GM12891 (cell line): ENCODE data around the gene INO80.

ENCODE experiments used
- POLR2A ChIP-seq: IDR thresholded peaks from 2 replicates; pipeline ENCODE4 v1.6.1; 2011; ENCODE audit warnings: low read depth, low read length, control low read depth
- POLR2AphosphoS5 ChIP-seq: IDR thresholded peaks from 2 replicates; pipeline ENCODE4 v1.6.1; 2011; ENCODE audit warnings: low read depth, low read length, control low read depth
- SPI1 ChIP-seq: IDR thresholded peaks from 2 replicates; pipeline ENCODE4 v1.6.1; 2011; ENCODE audit warnings: low read depth, low read length, control low read depth
- TAF1 ChIP-seq: IDR thresholded peaks from 2 replicates; pipeline ENCODE4 v1.6.1; 2011; ENCODE audit warnings: low read depth, low read length, control low read depth

GRCh38 chr15:40932156-40932555 lies 183.9 kb downstream of the INO80 start:
- TF ChIP-seq POLR2AphosphoS5 (no peak), POLR2A (no peak), TAF1 (no peak), SPI1 (no peak)
